Endothelial cell of umbilical vein (primary cell): ENCODE measurements around the gene CCDC7. TPM values are rescaled to one million over a fixed set of nuclear protein-coding genes. Genes with fewer than 3 reads are reported as not detected.

ENCODE experiments used
- BruUV-seq: library from RNA; stranded (reverse); fragments of 400-500 nt; replicated peaks from 2 replicates; lab custom pipeline; 2021; lab: Mats Ljungman, UMichigan
- CTCF ChIA-PET: fragments of 300-600, 350-600 bp; sonication (Branson Sonifier 250); formaldehyde crosslinking; loops from one replicate; lab custom pipeline; 2021; ENCODE audit warnings: antibody characterized with exemption, inconsistent platforms; lab: Charles Lee
- POLR2A ChIA-PET: fragments of 300-600, 350-600 bp; sonication (Branson Sonifier 250); formaldehyde crosslinking; loops from one replicate; lab custom pipeline; 2021; ENCODE audit warnings: antibody characterized with exemption, inconsistent platforms; lab: Charles Lee
- DNase-seq: peaks from one replicate; pipeline ENCODE4 v3.0.0-alpha.2; 2011; ENCODE audit warnings: low read depth, low spot score
- FAIRE-seq: peaks from 2 replicates; lab custom pipeline; 2011; peaks lifted over from hg19 to GRCh38; lab: Jason Lieb, UNC
- H2AFZ ChIP-seq: 2 replicates; pipeline ENCODE4 v1.6.0; 2012; ENCODE audit warnings: low read depth, low read length, control low read depth, inconsistent platforms
- H3K27ac ChIP-seq: 2 replicates; pipeline ENCODE4 v1.5.1; 2011; ENCODE audit warnings: low read depth, mild to moderate bottlenecking, control low read depth, low read length, moderate library complexity; ENCODE audit not compliant: insufficient read depth
- H3K27me3 ChIP-seq, 2 experiments: 2 replicates each; pipeline versions ENCODE4 v1.6.0 to v1.6.1; 2011; ENCODE audit warnings: low read length in 2 of 2, mixed read lengths in 1 of 2; ENCODE audit not compliant: control insufficient read depth in 2 of 2, insufficient read depth in 2 of 2
- H3K36me3 ChIP-seq, 2 experiments: 2 replicates in 1 of 2; 3 replicates in 1 of 2; pipeline ENCODE4 v1.5.1; 2011; ENCODE audit warnings: low read length in 2 of 2, mild to moderate bottlenecking in 1 of 2, moderate library complexity in 1 of 2; ENCODE audit not compliant: control insufficient read depth in 2 of 2, insufficient read depth in 2 of 2; ENCODE audit errors: extremely low read depth in 1 of 2
- H3K4me1 ChIP-seq: 3 replicates; pipeline ENCODE4 v1.5.1; 2011; ENCODE audit warnings: mild to moderate bottlenecking, low read length; ENCODE audit not compliant: control insufficient read depth, insufficient read depth; ENCODE audit errors: extremely low read depth
- H3K4me2 ChIP-seq: 2 replicates; pipeline ENCODE4 v1.6.1; 2011; ENCODE audit warnings: low read length, control low read depth, mixed read lengths; ENCODE audit not compliant: insufficient read depth
- H3K4me3 ChIP-seq, 3 experiments: fragments of 200-600 bp in 1 of 3; sonication (generic), shearing (Covaris generic) in 1 of 3; replicated peaks in 1 of 3; 2 replicates each; pipeline ENCODE4 v1.5.1; 2011 to 2016; ENCODE audit warnings: control low read depth in 3 of 3, low read length in 3 of 3, mild to moderate bottlenecking in 2 of 3, inconsistent platforms in 1 of 3, low read depth in 1 of 3, moderate library complexity in 1 of 3; ENCODE audit not compliant: insufficient read depth in 1 of 3
- H3K79me2 ChIP-seq: 2 replicates; pipeline ENCODE4 v1.6.0; 2012; ENCODE audit warnings: low read length, inconsistent platforms; ENCODE audit not compliant: control insufficient read depth, insufficient read depth
- H3K9ac ChIP-seq: replicated peaks from 2 replicates; pipeline ENCODE3; 2011; ENCODE audit warnings: low read length, control low read depth; ENCODE audit not compliant: insufficient read depth; ENCODE audit errors: extremely low read depth
- H3K9me1 ChIP-seq: replicated peaks from 3 replicates; pipeline ENCODE4 v1.6.0; 2011; ENCODE audit warnings: mild to moderate bottlenecking, low read length; ENCODE audit not compliant: control insufficient read depth, insufficient read depth; ENCODE audit errors: extremely low read depth
- H3K9me3 ChIP-seq: replicated peaks from 2 replicates; pipeline ENCODE4 v1.5.1; 2012; ENCODE audit warnings: low read length, inconsistent platforms; ENCODE audit not compliant: control insufficient read depth, insufficient read depth
- H4K20me1 ChIP-seq: replicated peaks from 2 replicates; pipeline ENCODE3; 2011; ENCODE audit warnings: mild to moderate bottlenecking, low read length; ENCODE audit not compliant: control insufficient read depth, insufficient read depth; ENCODE audit errors: extremely low read depth
- EZH2 ChIP-seq: IDR thresholded peaks from 2 replicates; pipeline ENCODE4 v1.6.1; 2012; ENCODE audit warnings: borderline replicate concordance, low read depth, mild to moderate bottlenecking, moderate library complexity, low read length, inconsistent platforms; ENCODE audit not compliant: severe bottlenecking
- FOS ChIP-seq: IDR thresholded peaks from 2 replicates; pipeline ENCODE4 v1.6.1; 2011; ENCODE audit warnings: mild to moderate bottlenecking, low read length, moderate library complexity, borderline replicate concordance; ENCODE audit not compliant: insufficient read depth
- GATA2 ChIP-seq: IDR thresholded peaks from 2 replicates; pipeline ENCODE4 v1.7.0; 2011; ENCODE audit warnings: low read depth, mild to moderate bottlenecking, moderate library complexity, mixed read lengths, low read length; ENCODE audit not compliant: insufficient read length, insufficient read depth
- JUN ChIP-seq: IDR thresholded peaks from 2 replicates; pipeline ENCODE4 v1.6.1; 2011; ENCODE audit warnings: borderline replicate concordance, low read depth; ENCODE audit not compliant: insufficient read length, insufficient read depth
- MYC ChIP-seq: IDR thresholded peaks from one replicate; pipeline ENCODE4 v1.6.1; 2011; ENCODE audit warnings: mild to moderate bottlenecking, low read depth, low read length
- POLR2A ChIP-seq: IDR thresholded peaks from 2 replicates; pipeline ENCODE4 v1.6.1; 2012; ENCODE audit warnings: low read depth, mild to moderate bottlenecking, control low read depth, low read length
- POLR2AphosphoS5 ChIP-seq: IDR thresholded peaks from 2 replicates; pipeline ENCODE4 v1.6.1; 2012; ENCODE audit warnings: low read depth, mild to moderate bottlenecking, control low read depth, low read length, moderate library complexity; ENCODE audit not compliant: insufficient read depth
- dilution Hi-C: fragments of 300-500 bp; cut with MboI; formaldehyde crosslinking; loops from one replicate; pipeline ENCODE4 v1.15.0; 2019; ENCODE audit warnings: low sequenced_read_pairs; ENCODE audit not compliant: extremely low pct_ligation_motif_present
- intact Hi-C: fragments of 100-400 bp; cut with micrococcal nuclease; formaldehyde crosslinking; loops from one replicate; pipeline ENCODE4 v1.10.0; 2022
- polyA plus RNA-seq, 4 experiments: library from polyadenylated mRNA; depleted of rRNA in 3 of 4; stranded (reverse) in 3 of 4; unstranded in 1 of 4; fragments of >200 nt; gene quantifications; 2 replicates each; pipeline versions ENCODE4 v1.2.1 to v1.2.3, GENCODE V29; 2011 to 2012; ENCODE audit warnings: missing spikeins in 1 of 4
- total RNA-seq: library from RNA; stranded (reverse); gene quantifications from 2 replicates; pipeline ENCODE4 v1.2.3, GENCODE V29; 2021
- TF ChIP-seq, protein P1 (sequence below): IDR thresholded peaks from 2 replicates; pipeline ENCODE4 v1.6.1; 2011; ENCODE audit not compliant: insufficient read depth, insufficient read length
- TF ChIP-seq, protein P2 (sequence below), 2 donors: IDR thresholded peaks; 1 replicate in 1 of 2; 2 replicates in 1 of 2; pipeline ENCODE4 v1.5.1; 2011; ENCODE audit warnings: low read length in 2 of 2, mild to moderate bottlenecking in 2 of 2, moderate library complexity in 2 of 2, control low read depth in 1 of 2, inconsistent platforms in 1 of 2, low read depth in 1 of 2; ENCODE audit not compliant: insufficient read depth in 1 of 2; ENCODE audit errors: extremely low read depth in 1 of 2

The CCDC7 gene
- total and polyA plus RNA-seq, 2 donors (not counting 3 experiments of a cell fraction or from before 2014, with no cell fraction given): 0.35 to 8.2 TPM

DNA sequence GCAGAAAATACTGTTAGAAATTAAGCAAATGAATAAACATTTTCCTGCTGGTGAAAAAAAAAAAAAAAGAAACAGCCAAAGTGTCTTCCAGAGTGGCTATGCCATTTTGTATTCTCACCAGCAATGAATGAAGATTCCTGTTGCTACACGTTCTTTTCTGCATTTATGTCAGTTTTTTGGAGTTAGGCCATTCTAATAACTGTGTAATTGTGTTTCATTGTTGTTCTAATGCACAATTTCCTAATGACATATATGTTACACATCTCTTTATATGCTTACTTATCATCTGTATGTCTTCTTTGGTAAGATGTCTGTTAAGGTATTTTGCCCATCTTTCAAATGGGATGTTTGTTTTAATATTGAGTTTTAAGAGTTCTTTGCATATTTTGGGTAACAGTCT lies 298.4 kb downstream of the CCDC7 start:
- no peak overlapping the region for H2AFZ ChIP-seq
- no peaks in the 10 kb centered on the region for H4K20me1 ChIP-seq
- H3K4me3 ChIP-seq: no peak overlapping the region
- ChIA-PET CTCF (no interaction called here), POLR2A (no interaction called here)
- H3K9me3 ChIP-seq: no peaks in the 10 kb centered on the region
- FAIRE-seq: no peak
- H3K4me1 ChIP-seq: no peaks in the 10 kb centered on the region
- no peak for DNase-seq
- intact Hi-C loops: no loop called here
- no peaks in the 10 kb centered on the region for H3K36me3 ChIP-seq
- no peaks in the 10 kb centered on the region for H3K79me2 ChIP-seq
- TF ChIP-seq POLR2AphosphoS5 (no peak), JUN (no peak), FOS (no peak), EZH2 (no peak), POLR2A (no peak), MYC (no peak), GATA2 (no peak)
- TF ChIP-seq, protein P1, sequence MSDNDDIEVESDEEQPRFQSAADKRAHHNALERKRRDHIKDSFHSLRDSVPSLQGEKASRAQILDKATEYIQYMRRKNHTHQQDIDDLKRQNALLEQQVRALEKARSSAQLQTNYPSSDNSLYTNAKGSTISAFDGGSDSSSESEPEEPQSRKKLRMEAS: no peak
- TF ChIP-seq, protein P2, sequence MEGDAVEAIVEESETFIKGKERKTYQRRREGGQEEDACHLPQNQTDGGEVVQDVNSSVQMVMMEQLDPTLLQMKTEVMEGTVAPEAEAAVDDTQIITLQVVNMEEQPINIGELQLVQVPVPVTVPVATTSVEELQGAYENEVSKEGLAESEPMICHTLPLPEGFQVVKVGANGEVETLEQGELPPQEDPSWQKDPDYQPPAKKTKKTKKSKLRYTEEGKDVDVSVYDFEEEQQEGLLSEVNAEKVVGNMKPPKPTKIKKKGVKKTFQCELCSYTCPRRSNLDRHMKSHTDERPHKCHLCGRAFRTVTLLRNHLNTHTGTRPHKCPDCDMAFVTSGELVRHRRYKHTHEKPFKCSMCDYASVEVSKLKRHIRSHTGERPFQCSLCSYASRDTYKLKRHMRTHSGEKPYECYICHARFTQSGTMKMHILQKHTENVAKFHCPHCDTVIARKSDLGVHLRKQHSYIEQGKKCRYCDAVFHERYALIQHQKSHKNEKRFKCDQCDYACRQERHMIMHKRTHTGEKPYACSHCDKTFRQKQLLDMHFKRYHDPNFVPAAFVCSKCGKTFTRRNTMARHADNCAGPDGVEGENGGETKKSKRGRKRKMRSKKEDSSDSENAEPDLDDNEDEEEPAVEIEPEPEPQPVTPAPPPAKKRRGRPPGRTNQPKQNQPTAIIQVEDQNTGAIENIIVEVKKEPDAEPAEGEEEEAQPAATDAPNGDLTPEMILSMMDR (IDR thresholded peaks at IDR 0.05; ENCODE audit: extremely low read depth in 1 of 2, insufficient read depth in 1 of 2, low read depth in 1 of 2, low read length in 2 of 2): no peak
- H3K27ac ChIP-seq: no peak overlapping the region
- no peaks in the 10 kb centered on the region for H3K27me3 ChIP-seq
- H3K4me2 ChIP-seq: no peak overlapping the region
- H3K9ac ChIP-seq: no peak overlapping the region
- BruUV-seq: no TSS peak
- dilution Hi-C loops: no loop called here
- no peaks in the 10 kb centered on the region for H3K9me1 ChIP-seq
